ENCODE results near the gene COL5A1. TPM values are rescaled to one million over a fixed set of nuclear protein-coding genes. Genes with fewer than 3 reads are reported as not detected.

Gene COL5A1
- polyA plus RNA-seq, 3 donors, result 0.01 TPM; not detected in 2

- Histone ChIP-seq H3K4me2 (replicated peaks; ENCODE audit: extremely low read depth, low read length, poor library complexity, severe bottlenecking) (peak overlapping the region; percentile 0), H3K4me1 (ENCODE audit: control insufficient read depth in 1 of 2, insufficient read depth in 2 of 2, low read length in 2 of 2) (peaks cover 13 to 22% of the 10 kb centered on the region in 2 donors), H3K27ac (ENCODE audit: low read depth in 1 of 2, low read length in 2 of 2) (no peak overlapping the region), H3K9me3 (replicated peaks in 1 of 2; ENCODE audit: control insufficient read depth in 1 of 2, insufficient read depth in 1 of 2, low read length in 2 of 2) (no peaks in the 10 kb centered on the region), H2AFZ (ENCODE audit: insufficient read depth, low read depth, low read length, poor library complexity, severe bottlenecking) (no peak overlapping the region), H3K79me2 (ENCODE audit: insufficient read depth, low read length) (no peaks in the 10 kb centered on the region), H3K4me3 (replicated peaks in 1 of 3; ENCODE audit: low read depth in 2 of 3, low read length in 3 of 3) (no peak overlapping the region), H3K36me3 (replicated peaks in 1 of 2; ENCODE audit: control insufficient read depth in 1 of 2, insufficient read depth in 2 of 2, low read length in 2 of 2) (no peaks in the 10 kb centered on the region), H4K20me1 (ENCODE audit: insufficient read depth, low read length) (no peaks in the 10 kb centered on the region), H3K27me3 (ENCODE audit: control insufficient read depth in 2 of 2, insufficient read depth in 2 of 2, low read length in 2 of 2) (peaks cover 0 to 6% of the 10 kb centered on the region in 2 donors), H3K9ac (ENCODE audit: insufficient read depth, low read length, poor library complexity, severe bottlenecking) (no peak overlapping the region)
- Mint-ChIP-seq H3K4me1 (peaks cover 9% of the 10 kb centered on the region), H3K36me3 (no peaks in the 10 kb centered on the region), H3K9me3 (peaks cover 1 to 6% (median 4%) of the 10 kb centered on the region in 7 donors), H3K4me3 (peak overlapping the region in 1 of 2 donors; percentile 61), H3K27ac (no peak overlapping the region), H3K27me3 (ENCODE audit: low read depth in 3 of 3) (peaks cover 12 to 39% (median 34%) of the 10 kb centered on the region in 3 donors)
- no peak for TF ChIP-seq CTCF (IDR thresholded peaks at IDR 0.05)
- DNase-seq, result peak; percentile 0 to 9 (median 3)
- intact Hi-C loops (cut with micrococcal nuclease), result no loop called here
- no CpG with 5 or more reads among the region's 4 CpGs for WGBS (ENCODE audit: insufficient coverage)
These were observed 84.0 kb downstream of the COL5A1 start for GRCh38 chr9:134725605-134725940.

- H3K79me2 ChIP-seq (ENCODE audit: insufficient read depth, low read length), result no peaks in the 10 kb centered on the region
- no peaks in the 10 kb centered on the region for H3K36me3 ChIP-seq (replicated peaks in 1 of 2; ENCODE audit: control insufficient read depth in 1 of 2, insufficient read depth in 2 of 2, low read length in 2 of 2)
- H3K4me1 Mint-ChIP-seq, result peaks cover 9% of the 10 kb centered on the region
- H3K9ac ChIP-seq (ENCODE audit: insufficient read depth, low read length, poor library complexity, severe bottlenecking), result no peak overlapping the region
- no peak overlapping the region for H3K27ac Mint-ChIP-seq
- no peak overlapping the region for H3K4me3 ChIP-seq (replicated peaks in 1 of 3; ENCODE audit: low read depth in 2 of 3, low read length in 3 of 3)
- intact Hi-C loops (cut with micrococcal nuclease), result no loop called here
- no peak overlapping the region for H3K4me3 Mint-ChIP-seq
- peaks cover 0 to 6% of the 10 kb centered on the region in 2 donors for H3K27me3 ChIP-seq (ENCODE audit: control insufficient read depth in 2 of 2, insufficient read depth in 2 of 2, low read length in 2 of 2)
- peaks cover 13 to 22% of the 10 kb centered on the region in 2 donors for H3K4me1 ChIP-seq (ENCODE audit: control insufficient read depth in 1 of 2, insufficient read depth in 2 of 2, low read length in 2 of 2)
- H3K27ac ChIP-seq (ENCODE audit: low read depth in 1 of 2, low read length in 2 of 2), result no peak overlapping the region
- 91% methylated on average over 3 of the region's 4 CpGs for whole genome bisulfite sequencing (ENCODE audit: insufficient coverage)
- H3K9me3 Mint-ChIP-seq, result peaks cover 2 to 10% (median 4%) of the 10 kb centered on the region in 7 donors
- no peak overlapping the region for H2AFZ ChIP-seq (ENCODE audit: insufficient read depth, low read depth, low read length, poor library complexity, severe bottlenecking)
- no peaks in the 10 kb centered on the region for H3K9me3 ChIP-seq (replicated peaks in 1 of 2; ENCODE audit: control insufficient read depth in 1 of 2, insufficient read depth in 1 of 2, low read length in 2 of 2)
- no peaks in the 10 kb centered on the region for H4K20me1 ChIP-seq (ENCODE audit: insufficient read depth, low read length)
- no peaks in the 10 kb centered on the region for H3K36me3 Mint-ChIP-seq
- no peak for DNase-seq
- H3K4me2 ChIP-seq (replicated peaks; ENCODE audit: extremely low read depth, low read length, poor library complexity, severe bottlenecking), result no peak overlapping the region
- no peak for TF ChIP-seq CTCF (IDR thresholded peaks at IDR 0.05)
- H3K27me3 Mint-ChIP-seq (ENCODE audit: low read depth in 3 of 3), result peaks cover 11 to 34% (median 29%) of the 10 kb centered on the region in 3 donors
These were observed 84.6 kb downstream of the COL5A1 start for GRCh38 chr9:134726026-134726721.

Data from CD14-positive monocyte (primary cell).